ENCODE data around the gene CDY1.
"Not testable (repeated sequence)": the region's sequence is repeated elsewhere in the genome, so short reads cannot be mapped to it uniquely, and the experiment has no call there.

Gene CDY1

DNA sequence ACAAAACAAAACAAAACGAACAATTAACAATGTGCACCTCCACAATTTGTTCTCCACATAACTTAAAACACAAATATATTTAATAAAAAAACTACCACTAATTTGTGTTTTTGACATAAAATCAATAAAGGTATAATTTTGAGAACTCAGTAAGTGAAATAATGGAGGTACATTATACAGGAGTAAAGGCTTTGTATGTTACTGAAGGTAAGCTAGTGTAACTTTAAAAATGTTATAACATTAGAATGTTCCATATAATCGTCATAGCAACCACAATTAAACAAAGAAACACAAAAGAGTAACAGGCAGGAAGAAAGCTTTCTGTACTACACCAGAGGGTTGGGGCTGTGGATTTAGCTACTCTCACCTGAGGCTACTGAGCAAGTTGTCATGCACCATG lies at the start of gene CDY1:
CDY1 (plus strand) TSS at position 301 of the 400 bp plus-strand sequence. CDS start 326 bp downstream, outside the sequence.
- not testable (repeated sequence) for DNase-seq

- not testable (repeated sequence) for DNase-seq
These were observed 28.6 kb upstream of the CDY1 start for GRCh38 chrY:25593336-25593735.

DNA sequence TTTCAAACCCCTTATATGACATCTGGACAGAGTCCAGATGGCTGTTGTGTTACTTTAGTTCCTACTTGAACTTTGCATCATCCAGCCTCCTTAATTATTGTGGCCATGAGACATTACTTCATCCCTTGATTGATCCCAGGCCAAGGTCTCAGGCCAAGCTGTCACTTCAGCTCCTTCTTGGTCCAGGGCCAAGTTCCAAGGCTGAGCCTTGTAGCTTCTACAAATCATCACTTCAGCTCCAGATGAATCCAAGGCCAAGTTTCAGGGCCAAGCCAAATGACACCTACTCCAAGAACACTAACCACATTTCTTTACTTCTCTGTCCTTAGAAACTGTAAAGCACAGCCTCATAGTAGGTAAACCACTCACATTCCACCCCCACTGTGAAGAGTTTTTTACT lies 1.7 kb upstream of the CDY1 start:
- DNase-seq, result not testable (repeated sequence)

- not testable (repeated sequence) for DNase-seq
These were observed 4.6 kb downstream of the CDY1 start for GRCh38 chrY:25626524-25626923.

DNA sequence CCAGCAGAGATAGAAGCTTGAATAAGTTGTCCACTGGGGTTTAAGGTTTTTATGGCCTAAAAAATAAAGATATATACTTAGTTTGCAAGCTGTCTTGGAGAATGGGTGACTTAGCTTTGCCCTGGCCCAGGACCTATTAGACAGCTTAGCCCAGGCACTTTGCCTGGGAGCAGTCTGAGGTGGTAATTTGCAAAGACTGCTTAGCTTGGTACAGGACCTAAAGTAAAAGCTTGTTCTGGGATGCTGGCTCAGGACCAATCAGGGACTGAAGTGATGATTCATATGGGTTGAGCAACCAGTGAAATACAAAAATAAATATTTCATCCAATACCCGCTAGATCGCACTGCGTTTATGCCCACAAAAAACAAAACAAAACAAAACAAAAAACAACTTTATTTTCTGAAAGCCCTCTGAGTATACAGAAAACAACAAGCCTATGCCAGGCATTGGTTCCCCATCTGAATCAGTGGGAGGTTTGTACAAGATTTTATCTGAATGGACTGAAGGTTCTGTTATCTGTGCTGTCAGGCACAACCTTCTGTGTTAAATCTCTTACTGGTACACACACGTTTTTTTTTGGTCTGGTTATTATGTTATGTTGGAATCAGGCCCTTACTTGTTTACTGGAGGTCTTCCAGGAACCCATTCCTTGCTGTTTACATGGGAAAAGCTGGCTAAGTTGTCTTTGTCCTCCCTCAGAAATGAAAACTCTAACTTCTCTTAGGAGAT lies 8.6 kb downstream of the CDY1 start:
- DNase-seq, result not testable (repeated sequence)

DNA sequence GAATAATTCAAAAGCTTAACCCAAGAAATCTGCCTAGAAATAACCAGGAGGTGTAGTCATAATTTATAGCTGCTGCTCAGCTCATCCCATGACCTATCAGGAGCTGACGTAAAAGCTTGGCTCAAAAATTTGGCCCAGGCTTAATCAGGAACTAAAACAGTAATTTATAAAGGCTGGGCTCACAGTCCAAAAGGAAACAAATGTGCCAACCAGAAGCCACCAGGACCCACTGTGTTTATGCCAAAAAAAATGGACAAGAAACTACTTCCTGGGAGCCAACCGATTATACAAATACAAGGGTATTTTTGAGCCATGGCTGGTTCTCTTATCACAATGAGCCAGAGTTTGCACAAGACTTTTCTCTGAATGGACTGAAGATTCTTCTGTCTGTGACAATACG lies 17.9 kb downstream of the CDY1 start:
- not testable (repeated sequence) for DNase-seq

DNA sequence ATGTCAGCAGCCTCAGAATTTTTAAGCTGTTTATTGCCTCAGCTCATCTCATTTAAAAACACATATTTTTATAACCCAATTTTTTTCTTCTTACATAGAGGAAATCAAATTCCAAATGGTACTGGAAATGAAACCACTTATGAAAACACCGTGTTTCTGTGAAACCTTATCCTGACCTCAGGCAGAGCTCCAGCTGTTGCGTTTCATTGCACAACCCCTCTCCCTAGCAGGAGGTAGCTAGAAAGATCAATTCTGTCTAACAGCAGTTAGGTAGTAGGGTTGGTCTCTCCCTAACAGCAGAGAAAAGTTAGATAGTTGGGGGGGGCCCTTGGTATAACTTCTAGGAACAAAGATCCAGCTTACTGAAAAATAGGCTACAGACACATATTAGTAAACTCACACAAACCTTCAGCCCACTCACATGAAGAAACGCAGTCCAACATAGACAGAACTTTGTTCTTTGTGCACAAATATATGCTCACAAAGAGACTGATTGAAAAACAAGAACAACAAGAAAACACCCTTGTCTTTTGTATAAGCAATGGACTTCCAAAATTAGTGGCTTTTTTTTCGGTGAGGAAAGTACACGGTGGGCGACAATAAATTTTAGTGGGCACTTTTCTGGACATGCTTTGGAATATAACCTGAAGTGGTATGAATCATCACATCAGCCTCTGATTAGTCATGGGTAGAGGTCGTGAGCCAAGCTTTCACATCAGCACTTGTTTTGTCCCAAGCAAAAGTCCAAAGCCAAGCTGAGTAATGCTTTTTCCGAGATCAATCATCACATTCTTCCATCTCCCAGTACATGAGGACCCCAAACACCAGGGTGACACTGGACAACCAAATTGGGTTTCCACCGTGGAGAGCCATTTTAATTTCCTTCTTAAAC lies 21.4 kb downstream of the CDY1 start:
- not testable (repeated sequence) for DNase-seq
